ENCODE measurements around the gene LRIG2.

- TF ChIP-seq CTCF (IDR thresholded peaks at IDR 0.05) (no peak), POLR2A (IDR thresholded peaks at IDR 0.05) (no peak)
Observed at GRCh38 chr1:113091988-113092594, 19.1 kb downstream of the LRIG2 start.

Data from heart left ventricle (tissue), 13 donors.